ENCODE data around the gene VWC2. TPM values are rescaled to one million over a fixed set of nuclear protein-coding genes. Genes with fewer than 3 reads are reported as not detected.
A peak's percentile ranks its signal among the peaks of the same experiment; 100 is the strongest.
"Not testable (repeated sequence)": the region's sequence is repeated elsewhere in the genome, so short reads cannot be mapped to it uniquely, and the experiment has no call there.

The VWC2 gene
- total RNA-seq, 1 donor from 2014 or later, result 8.0 TPM

GRCh38 chr7:49839863-49840645 lies 66.6 kb downstream of the VWC2 start:
- ATAC-seq (no peak), DNase-seq (ENCODE audit: missing footprints) (no peak)
- intact Hi-C loops (cut with DNase I), result no loop called here

- DNase-seq (ENCODE audit: missing footprints) (no peak), ATAC-seq (no peak)
- intact Hi-C loops (cut with DNase I), result no loop called here
Observed at GRCh38 chr7:49840751-49841405, 67.4 kb downstream of the VWC2 start.

GRCh38 chr7:49845626-49846025 lies 72.2 kb downstream of the VWC2 start:
- DNase-seq (ENCODE audit: missing footprints) (no peak), ATAC-seq (peak; percentile 57)
- intact Hi-C loops (cut with DNase I), result loop anchor here (5.0 kb wide), 1 partner anchor 53 kb away; no protein-coding TSS in a partner anchor

GRCh38 chr7:49848211-49848841 lies 74.9 kb downstream of the VWC2 start:
- DNase-seq (ENCODE audit: missing footprints), result no peak
- intact Hi-C loops (cut with DNase I), result loop anchor here (5.0 kb wide), 1 partner anchor 56 kb away; no protein-coding TSS in a partner anchor
- ATAC-seq, result no peak

GRCh38 chr7:49850921-49851613 lies 77.6 kb downstream of the VWC2 start:
- ATAC-seq (peak; percentile 63), DNase-seq (ENCODE audit: missing footprints) (no peak)
- intact Hi-C loops (cut with DNase I), result loop anchor here (2.0 kb wide), 1 partner anchor 850 kb away; no protein-coding TSS in a partner anchor

GRCh38 chr7:49851614-49851934 lies 78.1 kb downstream of the VWC2 start:
- intact Hi-C loops (cut with DNase I), result loop anchor here (2.0 kb wide), 1 partner anchor 851 kb away; no protein-coding TSS in a partner anchor
- ATAC-seq; DNase-seq (ENCODE audit: missing footprints): not testable (repeated sequence)

- ATAC-seq, result peak; percentile 69
- intact Hi-C loops (cut with DNase I), result loop anchor here (2.0 kb wide), 1 partner anchor 368 kb away; no protein-coding TSS in a partner anchor
- DNase-seq (ENCODE audit: missing footprints), result no peak
Observed at GRCh38 chr7:49852619-49853462, 79.4 kb downstream of the VWC2 start.

- DNase-seq (ENCODE audit: missing footprints) (no peak), ATAC-seq (no peak)
- intact Hi-C loops (cut with DNase I), result no loop called here
Observed at GRCh38 chr7:49855281-49855980, 82.0 kb downstream of the VWC2 start.

- DNase-seq (ENCODE audit: missing footprints) (no peak), ATAC-seq (no peak)
- intact Hi-C loops (cut with DNase I), result no loop called here
Observed at GRCh38 chr7:49860293-49860692, 86.9 kb downstream of the VWC2 start.

GRCh38 chr7:49866076-49866735 lies 92.8 kb downstream of the VWC2 start:
- DNase-seq (ENCODE audit: missing footprints) (no peak), ATAC-seq (peak; percentile 86)
- intact Hi-C loops (cut with DNase I), result no loop called here

GRCh38 chr7:49866910-49867309 lies 93.5 kb downstream of the VWC2 start:
- DNase-seq (ENCODE audit: missing footprints) (no peak), ATAC-seq (no peak)
- intact Hi-C loops (cut with DNase I), result no loop called here

- DNase-seq (ENCODE audit: missing footprints) (no peak), ATAC-seq (no peak)
- intact Hi-C loops (cut with DNase I), result no loop called here
Observed at GRCh38 chr7:49873420-49873819, 100.0 kb downstream of the VWC2 start.

GRCh38 chr7:49875336-49875735 lies 101.9 kb downstream of the VWC2 start:
- ATAC-seq (no peak), DNase-seq (ENCODE audit: missing footprints) (no peak)
- intact Hi-C loops (cut with DNase I), result no loop called here

- DNase-seq (ENCODE audit: missing footprints) (no peak), ATAC-seq (no peak)
- intact Hi-C loops (cut with DNase I), result no loop called here
Observed at GRCh38 chr7:49876202-49876601, 102.8 kb downstream of the VWC2 start.

- DNase-seq (ENCODE audit: missing footprints) (no peak), ATAC-seq (no peak)
- intact Hi-C loops (cut with DNase I), result no loop called here
Observed at GRCh38 chr7:49878089-49878488, 104.7 kb downstream of the VWC2 start.

GRCh38 chr7:49878627-49879026 lies 105.2 kb downstream of the VWC2 start:
- intact Hi-C loops (cut with DNase I), result no loop called here
- DNase-seq (ENCODE audit: missing footprints) (no peak), ATAC-seq (no peak)

GRCh38 chr7:49883933-49884332 lies 110.5 kb downstream of the VWC2 start:
- intact Hi-C loops (cut with DNase I), result no loop called here
- ATAC-seq (no peak), DNase-seq (ENCODE audit: missing footprints) (no peak)
